ENCODE data around the gene PDE11A. TPM values are rescaled to one million over a fixed set of nuclear protein-coding genes. Genes with fewer than 3 reads are reported as not detected.

PDE11A gene
- total RNA-seq, 5 donors from 2014 or later (not counting 1 experiment from before 2014, with no cell fraction given), result not detected

DNA sequence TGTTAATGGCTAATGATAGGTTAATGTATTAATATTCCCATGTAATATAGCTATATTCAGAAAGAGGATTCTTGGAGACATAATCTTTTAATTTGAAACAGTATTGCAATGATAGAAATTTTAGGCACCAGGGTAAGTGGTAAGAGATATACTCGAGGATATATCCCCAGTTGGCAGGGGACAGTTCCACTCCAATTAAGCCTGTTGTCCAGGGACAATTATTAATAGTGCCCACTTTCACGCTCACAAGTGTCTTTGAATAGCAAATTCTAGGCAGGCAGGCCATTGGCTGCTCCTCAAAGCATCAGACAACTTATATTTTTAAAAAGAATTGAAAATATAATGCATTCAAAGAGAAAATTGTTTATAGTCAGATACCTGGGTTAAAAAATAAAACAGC, 190.7 kb downstream of the PDE11A start:
- no peak for ATAC-seq (replicated peaks in 1 of 4)
- peaks cover 3 to 4% of the 10 kb centered on the region in 2 donors for H3K27me3 Mint-ChIP-seq

DNA sequence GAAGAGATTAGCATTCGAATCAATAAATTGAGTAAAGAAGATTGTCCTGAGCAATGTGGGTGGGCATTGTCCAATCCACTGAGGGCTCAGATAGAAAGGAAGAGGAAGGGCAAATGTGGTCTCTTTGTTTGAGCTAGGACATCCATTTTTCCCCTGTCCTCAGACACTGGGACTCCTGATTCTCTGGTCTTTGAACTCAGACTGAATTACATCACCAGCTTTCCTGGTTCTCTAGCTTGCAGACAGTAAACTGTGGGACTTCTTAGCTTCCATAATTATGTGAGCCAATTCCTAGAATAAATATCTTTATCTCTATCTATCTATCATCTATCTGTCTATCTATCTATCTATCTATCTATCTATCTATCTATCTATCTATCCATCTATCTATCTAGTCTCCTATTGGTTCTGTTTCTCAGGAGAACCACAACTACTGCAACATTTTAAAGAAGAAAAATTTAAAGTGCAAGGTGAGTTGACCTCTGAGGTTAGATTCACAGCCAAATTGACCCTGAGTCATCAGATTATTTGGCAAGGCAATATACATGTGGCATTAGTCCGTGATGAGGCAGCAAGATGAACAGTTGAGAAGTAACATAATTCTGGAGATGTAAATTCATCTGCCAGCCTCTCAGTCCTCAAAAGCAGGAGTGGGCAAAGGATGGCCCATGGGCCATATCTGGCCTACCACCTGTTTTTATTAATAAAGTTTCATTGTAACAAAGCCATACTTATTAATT, 191.4 kb downstream of the PDE11A start:
- Histone ChIP-seq H3K27me3 (replicated peaks in 1 of 2; ENCODE audit: control insufficient read depth in 2 of 2, extremely low read depth in 1 of 2, insufficient read depth in 2 of 2, low read length in 1 of 2) (no peaks in the 10 kb centered on the region), H3K4me3 (ENCODE audit: control insufficient read depth in 1 of 2, extremely low read depth in 1 of 2, low read length in 1 of 2) (no peak overlapping the region), H3K4me1 (ENCODE audit: control insufficient read depth in 1 of 2, extremely low read depth in 1 of 2, insufficient read depth in 2 of 2, low read length in 2 of 2) (no peaks in the 10 kb centered on the region), H3K36me3 (ENCODE audit: control insufficient read depth in 2 of 2, extremely low read depth in 1 of 2, insufficient read depth in 1 of 2, low read length in 1 of 2) (no peaks in the 10 kb centered on the region), H3K27ac (ENCODE audit: low read length) (no peak overlapping the region), H3K9me3 (no peaks in the 10 kb centered on the region)
- H3K27ac Mint-ChIP-seq, result no peak overlapping the region
- POLR2A ChIA-PET, result no interaction called here
- ATAC-seq (replicated peaks in 1 of 4) (no peak), DNase-seq (no peak)
- peaks cover 0 to 5% (median 4%) of the 10 kb centered on the region in 3 donors for H3K9me3 Mint-ChIP-seq
- H3K4me3 Mint-ChIP-seq, result no peak overlapping the region
- CTCF ChIA-PET, result no interaction called here
- H3K27me3 Mint-ChIP-seq, result peaks cover 3 to 4% of the 10 kb centered on the region in 2 donors
- 63% methylated on average over 2 of the region's 2 CpGs for WGBS (ENCODE audit: insufficient coverage)
- H3K36me3 Mint-ChIP-seq, result no peaks in the 10 kb centered on the region
- no peaks in the 10 kb centered on the region for H3K4me1 Mint-ChIP-seq

More for the DNA sequence above, 190.7 kb downstream of the PDE11A start:
- no peaks in the 10 kb centered on the region for H3K27me3 ChIP-seq (replicated peaks in 1 of 2; ENCODE audit: control insufficient read depth in 2 of 2, extremely low read depth in 1 of 2, insufficient read depth in 2 of 2, low read length in 1 of 2)
- Mint-ChIP-seq H3K36me3 (no peaks in the 10 kb centered on the region), H3K4me3 (no peak overlapping the region), H3K27ac (no peak overlapping the region), H3K9me3 (peaks cover 0 to 5% (median 4%) of the 10 kb centered on the region in 3 donors), H3K4me1 (no peaks in the 10 kb centered on the region)
- no peaks in the 10 kb centered on the region for H3K4me1 ChIP-seq (ENCODE audit: control insufficient read depth in 1 of 2, extremely low read depth in 1 of 2, insufficient read depth in 2 of 2, low read length in 2 of 2)
- no peak overlapping the region for H3K27ac ChIP-seq (ENCODE audit: low read length)
- DNase-seq, result no peak
- H3K9me3 ChIP-seq, result no peaks in the 10 kb centered on the region
- ChIA-PET CTCF (no interaction called here), POLR2A (no interaction called here)
- H3K4me3 ChIP-seq (ENCODE audit: control insufficient read depth in 1 of 2, extremely low read depth in 1 of 2, low read length in 1 of 2), result no peak overlapping the region
- 100% methylated on average over 1 of the region's 2 CpGs for WGBS (ENCODE audit: insufficient coverage)
- no peaks in the 10 kb centered on the region for H3K36me3 ChIP-seq (ENCODE audit: control insufficient read depth in 2 of 2, extremely low read depth in 1 of 2, insufficient read depth in 1 of 2, low read length in 1 of 2)

DNA sequence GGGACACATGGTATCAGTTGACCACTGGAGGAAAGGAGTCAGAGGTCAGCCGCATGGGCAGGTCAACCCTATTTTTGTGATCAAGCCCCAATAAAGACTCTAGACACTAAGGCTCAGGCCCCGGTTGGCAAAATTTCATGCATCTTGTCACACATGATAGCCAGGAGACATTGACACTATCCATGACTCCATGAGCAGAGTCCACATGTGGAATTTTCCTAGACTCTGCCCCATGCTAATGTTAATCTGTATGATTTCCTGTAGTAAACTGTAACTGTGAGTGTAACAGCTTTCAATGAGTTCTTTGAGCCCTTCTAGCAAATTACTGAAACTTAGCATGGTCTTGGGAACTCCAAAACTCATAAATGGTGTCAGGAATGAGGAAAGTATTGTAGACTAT, 192.3 kb downstream of the PDE11A start:
- Histone ChIP-seq H3K27ac (ENCODE audit: low read length) (no peak overlapping the region), H3K4me1 (ENCODE audit: control insufficient read depth in 1 of 2, extremely low read depth in 1 of 2, insufficient read depth in 2 of 2, low read length in 2 of 2) (no peaks in the 10 kb centered on the region), H3K4me3 (ENCODE audit: control insufficient read depth in 1 of 2, extremely low read depth in 1 of 2, low read length in 1 of 2) (no peak overlapping the region), H3K36me3 (ENCODE audit: control insufficient read depth in 2 of 2, extremely low read depth in 1 of 2, insufficient read depth in 1 of 2, low read length in 1 of 2) (no peaks in the 10 kb centered on the region), H3K9me3 (no peaks in the 10 kb centered on the region), H3K27me3 (replicated peaks in 1 of 2; ENCODE audit: control insufficient read depth in 2 of 2, extremely low read depth in 1 of 2, insufficient read depth in 2 of 2, low read length in 1 of 2) (no peaks in the 10 kb centered on the region)
- ChIA-PET CTCF (no interaction called here), POLR2A (no interaction called here)
- H3K4me1 Mint-ChIP-seq, result no peaks in the 10 kb centered on the region
- DNase-seq (no peak), ATAC-seq (replicated peaks in 1 of 4) (no peak)
- H3K4me3 Mint-ChIP-seq, result no peak overlapping the region
- H3K27ac Mint-ChIP-seq, result no peak overlapping the region
- peaks cover 3 to 4% of the 10 kb centered on the region in 2 donors for H3K27me3 Mint-ChIP-seq
- no peaks in the 10 kb centered on the region for H3K36me3 Mint-ChIP-seq
- H3K9me3 Mint-ChIP-seq, result peaks cover 0 to 5% (median 4%) of the 10 kb centered on the region in 3 donors
- no CpG with 5 or more reads among the region's 2 CpGs for WGBS (ENCODE audit: insufficient coverage)

DNA sequence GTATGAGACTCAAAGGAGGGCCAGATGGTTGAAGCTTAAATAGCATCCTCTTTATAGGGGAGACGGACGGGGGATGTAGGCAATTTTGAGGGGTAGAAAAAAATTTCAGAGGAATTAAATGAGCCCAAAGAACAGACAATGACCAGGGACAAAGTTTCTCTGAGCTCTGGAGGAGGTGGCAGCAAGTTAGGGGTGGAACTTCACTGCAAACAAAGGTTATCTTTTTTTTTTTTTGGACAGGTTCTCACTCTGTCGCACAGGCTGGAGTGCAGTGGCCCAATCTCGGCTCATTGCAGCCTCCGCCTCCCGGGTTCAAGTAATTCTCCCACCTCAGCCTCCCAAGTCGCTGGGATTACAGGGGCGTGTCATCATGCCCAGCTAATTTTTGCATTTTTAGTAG, 195.6 kb downstream of the PDE11A start:
- CTCF ChIA-PET, result no interaction called here
- Mint-ChIP-seq H3K4me1 (no peaks in the 10 kb centered on the region), H3K36me3 (no peaks in the 10 kb centered on the region), H3K27me3 (peaks cover 3 to 7% of the 10 kb centered on the region in 2 donors), H3K4me3 (no peak overlapping the region), H3K9me3 (peaks cover 0 to 5% (median 4%) of the 10 kb centered on the region in 3 donors), H3K27ac (no peak overlapping the region)
- DNase-seq (no peak), ATAC-seq (replicated peaks in 1 of 4) (no peak)
- H3K4me1 ChIP-seq (ENCODE audit: control insufficient read depth in 1 of 2, extremely low read depth in 1 of 2, insufficient read depth in 2 of 2, low read length in 2 of 2), result no peaks in the 10 kb centered on the region
- WGBS (ENCODE audit: insufficient coverage), result 78% methylated on average over 4 of the region's 8 CpGs
- H3K4me3 ChIP-seq (ENCODE audit: control insufficient read depth in 1 of 2, extremely low read depth in 1 of 2, low read length in 1 of 2), result no peak overlapping the region
- H3K27ac ChIP-seq (ENCODE audit: low read length), result no peak overlapping the region
- no peaks in the 10 kb centered on the region for H3K27me3 ChIP-seq (replicated peaks in 1 of 2; ENCODE audit: control insufficient read depth in 2 of 2, extremely low read depth in 1 of 2, insufficient read depth in 2 of 2, low read length in 1 of 2)
- H3K36me3 ChIP-seq (ENCODE audit: control insufficient read depth in 2 of 2, extremely low read depth in 1 of 2, insufficient read depth in 1 of 2, low read length in 1 of 2), result no peaks in the 10 kb centered on the region
- no peaks in the 10 kb centered on the region for H3K9me3 ChIP-seq
- POLR2A ChIA-PET, result interaction anchor here in 1 of 2 donors (0.7 kb wide), 1 partner anchor 163 kb away, joined by 5 read pairs; no protein-coding TSS in a partner anchor

DNA sequence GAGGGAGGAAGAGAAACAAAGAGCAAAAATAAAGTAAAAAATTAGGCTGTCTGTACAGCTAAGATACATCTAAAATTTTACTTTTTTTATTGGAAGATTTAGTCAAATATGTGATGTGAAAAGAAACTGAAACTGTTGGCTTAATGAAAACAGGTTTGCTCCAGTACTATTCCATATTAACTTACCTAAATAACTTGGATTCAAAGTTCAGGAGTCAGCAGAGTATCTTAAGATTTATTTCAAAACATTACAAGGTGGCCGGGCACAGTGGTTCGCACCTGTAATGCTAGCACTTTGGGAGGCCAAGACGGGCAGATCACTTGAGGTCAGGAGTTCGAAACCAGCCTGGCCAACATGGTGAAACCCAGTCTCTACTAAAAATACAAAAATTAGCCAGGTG, 197.9 kb downstream of the PDE11A start:
- Mint-ChIP-seq H3K9me3 (no peaks in the 10 kb centered on the region), H3K36me3 (no peaks in the 10 kb centered on the region), H3K4me1 (no peaks in the 10 kb centered on the region), H3K27ac (no peak overlapping the region), H3K27me3 (peaks cover 3 to 4% of the 10 kb centered on the region in 2 donors), H3K4me3 (no peak overlapping the region)
- no peak overlapping the region for H3K4me3 ChIP-seq (ENCODE audit: control insufficient read depth in 1 of 2, extremely low read depth in 1 of 2, low read length in 1 of 2)
- no peak for DNase-seq
- H3K4me1 ChIP-seq (ENCODE audit: control insufficient read depth in 1 of 2, extremely low read depth in 1 of 2, insufficient read depth in 2 of 2, low read length in 2 of 2), result no peaks in the 10 kb centered on the region
- H3K36me3 ChIP-seq (ENCODE audit: control insufficient read depth in 2 of 2, extremely low read depth in 1 of 2, insufficient read depth in 1 of 2, low read length in 1 of 2), result no peaks in the 10 kb centered on the region
- no peaks in the 10 kb centered on the region for H3K9me3 ChIP-seq
- no peak overlapping the region for H3K27ac ChIP-seq (ENCODE audit: low read length)
- ATAC-seq (replicated peaks in 1 of 4), result no peak
- WGBS (ENCODE audit: insufficient coverage), result 87% methylated on average over 4 of the region's 4 CpGs
- no peaks in the 10 kb centered on the region for H3K27me3 ChIP-seq (replicated peaks in 1 of 2; ENCODE audit: control insufficient read depth in 2 of 2, extremely low read depth in 1 of 2, insufficient read depth in 2 of 2, low read length in 1 of 2)
- ChIA-PET POLR2A (no interaction called here), CTCF (no interaction called here)

DNA sequence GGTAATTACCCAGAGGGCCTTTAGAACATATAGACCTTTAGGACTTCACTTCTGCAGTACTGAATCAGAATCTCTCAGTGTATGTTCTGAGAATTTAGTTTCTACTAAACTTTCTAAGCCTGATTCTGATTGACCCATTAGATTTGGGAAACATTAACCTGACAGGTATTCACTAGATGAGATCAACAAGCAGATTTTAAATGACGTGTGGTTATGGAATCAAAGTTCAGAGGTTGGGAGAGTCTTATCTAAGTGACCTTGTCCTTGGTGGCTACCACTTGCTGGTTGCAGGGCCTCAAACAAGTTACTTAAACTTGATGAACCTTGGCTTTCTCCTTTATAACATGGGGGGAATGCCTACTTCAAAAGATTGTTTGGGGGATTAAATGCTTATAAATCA, 198.7 kb downstream of the PDE11A start:
- no peaks in the 10 kb centered on the region for H3K36me3 Mint-ChIP-seq
- H3K27ac Mint-ChIP-seq, result no peak overlapping the region
- H3K9me3 ChIP-seq, result no peaks in the 10 kb centered on the region
- ATAC-seq (replicated peaks in 1 of 4) (no peak), DNase-seq (no peak)
- H3K27me3 ChIP-seq (replicated peaks in 1 of 2; ENCODE audit: control insufficient read depth in 2 of 2, extremely low read depth in 1 of 2, insufficient read depth in 2 of 2, low read length in 1 of 2), result no peaks in the 10 kb centered on the region
- no peak overlapping the region for H3K27ac ChIP-seq (ENCODE audit: low read length)
- no peaks in the 10 kb centered on the region for H3K9me3 Mint-ChIP-seq
- no peaks in the 10 kb centered on the region for H3K36me3 ChIP-seq (ENCODE audit: control insufficient read depth in 2 of 2, extremely low read depth in 1 of 2, insufficient read depth in 1 of 2, low read length in 1 of 2)
- H3K4me3 Mint-ChIP-seq, result no peak overlapping the region
- ChIA-PET CTCF (no interaction called here), POLR2A (no interaction called here)
- no CpG with 5 or more reads among the region's 1 CpG for WGBS (ENCODE audit: insufficient coverage)
- no peak overlapping the region for H3K4me3 ChIP-seq (ENCODE audit: control insufficient read depth in 1 of 2, extremely low read depth in 1 of 2, low read length in 1 of 2)
- H3K27me3 Mint-ChIP-seq, result peaks cover 4 to 6% of the 10 kb centered on the region in 2 donors
- no peaks in the 10 kb centered on the region for H3K4me1 Mint-ChIP-seq
- H3K4me1 ChIP-seq (ENCODE audit: control insufficient read depth in 1 of 2, extremely low read depth in 1 of 2, insufficient read depth in 2 of 2, low read length in 2 of 2), result no peaks in the 10 kb centered on the region

DNA sequence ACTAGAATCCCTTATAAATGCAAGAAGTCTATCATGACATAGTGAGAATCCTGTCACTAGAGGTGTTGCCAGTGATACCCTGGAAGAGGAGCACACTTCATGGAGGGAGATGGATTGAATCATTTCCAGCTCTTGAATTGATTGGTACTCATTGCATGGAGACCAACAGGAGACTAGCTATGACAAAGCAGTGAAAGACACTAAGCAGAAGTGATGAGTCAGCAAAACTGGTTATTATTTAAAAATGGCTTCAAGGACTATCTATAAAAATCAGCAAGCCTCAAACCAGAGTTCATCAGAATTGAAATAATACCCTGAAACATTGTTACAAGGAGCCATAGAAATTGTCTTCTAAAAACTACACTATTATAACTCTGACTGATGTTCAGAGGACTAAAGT, 200.3 kb downstream of the PDE11A start:
- Histone ChIP-seq H3K27ac (ENCODE audit: low read length) (no peak overlapping the region), H3K4me1 (ENCODE audit: control insufficient read depth in 1 of 2, extremely low read depth in 1 of 2, insufficient read depth in 2 of 2, low read length in 2 of 2) (no peaks in the 10 kb centered on the region), H3K36me3 (ENCODE audit: control insufficient read depth in 2 of 2, extremely low read depth in 1 of 2, insufficient read depth in 1 of 2, low read length in 1 of 2) (no peaks in the 10 kb centered on the region), H3K27me3 (replicated peaks in 1 of 2; ENCODE audit: control insufficient read depth in 2 of 2, extremely low read depth in 1 of 2, insufficient read depth in 2 of 2, low read length in 1 of 2) (no peaks in the 10 kb centered on the region), H3K4me3 (ENCODE audit: control insufficient read depth in 1 of 2, extremely low read depth in 1 of 2, low read length in 1 of 2) (no peak overlapping the region), H3K9me3 (no peaks in the 10 kb centered on the region)
- no peak overlapping the region for H3K27ac Mint-ChIP-seq
- no peak overlapping the region for H3K4me3 Mint-ChIP-seq
- no peaks in the 10 kb centered on the region for H3K4me1 Mint-ChIP-seq
- POLR2A ChIA-PET, result no interaction called here
- CTCF ChIA-PET, result no interaction called here
- H3K9me3 Mint-ChIP-seq, result no peaks in the 10 kb centered on the region
- DNase-seq (no peak), ATAC-seq (replicated peaks in 1 of 4) (no peak)
- no peaks in the 10 kb centered on the region for H3K36me3 Mint-ChIP-seq
- H3K27me3 Mint-ChIP-seq, result peaks cover 3 to 4% of the 10 kb centered on the region in 2 donors

Data from T-cell (primary cell).